H9 (cell line): Measurements from ENCODE around the gene CFP. TPM values are rescaled to one million over a fixed set of nuclear protein-coding genes. Genes with fewer than 3 reads are reported as not detected.

Source experiments
- DNase-seq: peaks from one replicate; pipeline ENCODE4 v3.0.0-alpha.2; 2017
- H2AFZ ChIP-seq: one replicate; pipeline ENCODE4 v1.6.1; 2013; ENCODE audit warnings: mild to moderate bottlenecking, low read length, control low read depth, moderate library complexity
- H2AK5ac ChIP-seq: 2 replicates; pipeline ENCODE4 v1.6.1; 2013; ENCODE audit warnings: low read length, control low read depth, mixed read lengths; ENCODE audit not compliant: insufficient read length
- H2BK120ac ChIP-seq: one replicate; pipeline ENCODE4 v1.6.1; 2013; ENCODE audit warnings: low read depth, mild to moderate bottlenecking, low read length, control low read depth, inconsistent platforms; ENCODE audit not compliant: poor library complexity, severe bottlenecking
- H2BK12ac ChIP-seq: 2 replicates; pipeline ENCODE4 v1.6.1; 2013; ENCODE audit warnings: low read length, control low read depth, mixed read lengths, low read depth; ENCODE audit not compliant: insufficient read length
- H2BK15ac ChIP-seq: 2 replicates; pipeline ENCODE4 v1.6.1; 2013; ENCODE audit warnings: low read depth, low read length, control low read depth
- H2BK20ac ChIP-seq: one replicate; pipeline ENCODE4 v1.6.1; 2013; ENCODE audit warnings: low read depth, mild to moderate bottlenecking, low read length, control low read depth, inconsistent platforms; ENCODE audit not compliant: poor library complexity, severe bottlenecking
- H2BK5ac ChIP-seq: 2 replicates; pipeline ENCODE4 v1.6.1; 2013; ENCODE audit warnings: low read length, control low read depth, mixed read lengths; ENCODE audit not compliant: insufficient read length
- H3K14ac ChIP-seq: 2 replicates; pipeline ENCODE4 v1.6.1; 2013; ENCODE audit warnings: low read length, control low read depth; ENCODE audit not compliant: insufficient read depth
- H3K18ac ChIP-seq: 2 replicates; pipeline ENCODE4 v1.6.1; 2013; ENCODE audit warnings: low read depth, mild to moderate bottlenecking, mixed read lengths, low read length, control low read depth; ENCODE audit not compliant: insufficient read length
- H3K23ac ChIP-seq: 2 replicates; pipeline ENCODE4 v1.6.1; 2013; ENCODE audit warnings: low read length, control low read depth, mixed read lengths, low read depth; ENCODE audit not compliant: insufficient read length
- H3K23me2 ChIP-seq: 2 replicates; pipeline ENCODE4 v1.6.1; 2013; ENCODE audit warnings: low read depth, mild to moderate bottlenecking, mixed read lengths, low read length, control low read depth; ENCODE audit not compliant: insufficient read length, poor library complexity, severe bottlenecking
- H3K27ac ChIP-seq: 2 replicates; pipeline ENCODE4 v1.5.1; 2013; ENCODE audit warnings: low read length, control low read depth, mixed read lengths, low read depth; ENCODE audit not compliant: insufficient read length
- H3K27me3 ChIP-seq: 2 replicates; pipeline ENCODE4 v1.6.1; 2013; ENCODE audit warnings: low read length, control low read depth, inconsistent platforms; ENCODE audit not compliant: insufficient read depth
- H3K4ac ChIP-seq: 2 replicates; pipeline ENCODE4 v1.6.1; 2013; ENCODE audit warnings: low read depth, mild to moderate bottlenecking, control low read depth, inconsistent platforms, low read length, moderate library complexity
- H3K4me1 ChIP-seq: 2 replicates; pipeline ENCODE4 v1.6.1; 2013; ENCODE audit warnings: low read length, control low read depth, inconsistent platforms; ENCODE audit not compliant: insufficient read depth
- H3K4me2 ChIP-seq: 2 replicates; pipeline ENCODE4 v1.6.1; 2013; ENCODE audit warnings: low read length, control low read depth, mixed read lengths; ENCODE audit not compliant: insufficient read length, insufficient read depth
- H3K56ac ChIP-seq: 2 replicates; pipeline ENCODE4 v1.6.1; 2013; ENCODE audit warnings: low read depth, mild to moderate bottlenecking, mixed read lengths, low read length, control low read depth; ENCODE audit not compliant: insufficient read length
- H3K79me1 ChIP-seq: 2 replicates; pipeline ENCODE4 v1.6.1; 2013; ENCODE audit warnings: low read depth, mild to moderate bottlenecking, moderate library complexity, low read length, control low read depth, inconsistent platforms; ENCODE audit not compliant: insufficient read depth, poor library complexity, severe bottlenecking
- H3K79me2 ChIP-seq: 2 replicates; pipeline ENCODE4 v1.6.1; 2013; ENCODE audit warnings: low read length, control low read depth, inconsistent platforms; ENCODE audit not compliant: insufficient read depth
- H3K9ac ChIP-seq: 2 replicates; pipeline ENCODE4 v1.6.1; 2013; ENCODE audit warnings: low read length, control low read depth, mixed read lengths; ENCODE audit not compliant: insufficient read length; ENCODE audit errors: extremely low read depth
- H3K9me3 ChIP-seq: one replicate; pipeline ENCODE4 v1.6.1; 2013; ENCODE audit warnings: low read depth, low read length, inconsistent platforms; ENCODE audit not compliant: control insufficient read depth
- H3T11ph ChIP-seq: one replicate; pipeline ENCODE4 v1.6.1; 2013; ENCODE audit warnings: mild to moderate bottlenecking, low read length, control low read depth, inconsistent platforms
- H4K20me1 ChIP-seq: one replicate; pipeline ENCODE4 v1.6.1; 2013; ENCODE audit not compliant: control insufficient read depth, insufficient read length, insufficient read depth
- H4K5ac ChIP-seq: 2 replicates; pipeline ENCODE4 v1.6.1; 2013; ENCODE audit warnings: low read depth, mild to moderate bottlenecking, mixed read lengths, low read length, control low read depth; ENCODE audit not compliant: insufficient read length
- H4K8ac ChIP-seq: replicated peaks from 2 replicates; pipeline ENCODE4 v1.6.1; 2013; ENCODE audit warnings: low read length, control low read depth, mixed read lengths, low read depth; ENCODE audit not compliant: insufficient read length
- H4K91ac ChIP-seq: 2 replicates; pipeline ENCODE4 v1.6.1; 2013; ENCODE audit warnings: low read depth, mild to moderate bottlenecking, moderate library complexity, mixed read lengths, low read length, control low read depth; ENCODE audit not compliant: insufficient read length
- H3K27ac Mint-ChIP-seq, 3 experiments: 2 replicates in 2 of 3; 3 replicates in 1 of 3; pipeline ENCODE4 v1.8.0; 2020 to 2021; ENCODE audit warnings: mixed read lengths in 3 of 3, mild to moderate bottlenecking in 1 of 3, moderate library complexity in 1 of 3
- H3K27me3 Mint-ChIP-seq: 2 replicates; pipeline ENCODE4 v1.8.0; 2021; ENCODE audit warnings: low read depth, mild to moderate bottlenecking, moderate library complexity, mixed read lengths
- H3K36me3 Mint-ChIP-seq, 3 experiments: 2 replicates in 2 of 3; 3 replicates in 1 of 3; pipeline ENCODE4 v1.8.0; 2020 to 2021; ENCODE audit warnings: low read depth in 3 of 3, mixed read lengths in 3 of 3; ENCODE audit not compliant: insufficient read depth in 1 of 3
- H3K4me1 Mint-ChIP-seq, 2 experiments: 2 replicates each; pipeline ENCODE4 v1.8.0; 2020; ENCODE audit warnings: mixed read lengths in 2 of 2
- H3K4me3 Mint-ChIP-seq, 2 experiments: 2 replicates in 1 of 2; 3 replicates in 1 of 2; pipeline ENCODE4 v1.8.0; 2020 to 2021; ENCODE audit warnings: mild to moderate bottlenecking in 2 of 2, mixed read lengths in 2 of 2, moderate library complexity in 1 of 2
- H3K9me3 Mint-ChIP-seq, 2 experiments: 2 replicates in 1 of 2; 3 replicates in 1 of 2; pipeline ENCODE4 v1.8.0; 2020; ENCODE audit warnings: mild to moderate bottlenecking in 2 of 2, mixed read lengths in 2 of 2, moderate library complexity in 1 of 2
- total RNA-seq: library from RNA; stranded (reverse); gene quantifications from 2 replicates; pipeline ENCODE4 v1.2.1, GENCODE V29; 2021
- TF ChIP-seq, protein P1 (sequence below): fragments of 200-600 bp; sonication (generic); conservative IDR thresholded peaks from 3 replicates; pipeline ENCODE4 v1.8.0; 2021; ENCODE audit warnings: antibody characterized with exemption, mild to moderate bottlenecking

The CFP gene
- total RNA-seq, 1 experiment from 2014 or later, result 2.3 TPM

- H3K9me3 Mint-ChIP-seq, result peaks cover 79 to 85% of the 10 kb centered on the region in 2 experiments
- no peak overlapping the region for H2BK5ac ChIP-seq
- peak overlapping the region in 1 of 3 experiments; percentile 68; a peak in 2 of 7 replicates for H3K27ac Mint-ChIP-seq
Observed at GRCh38 chrX:47612418-47612817, 17.3 kb downstream of the CFP start.

More at GRCh38 chrX:47612418-47612817, 17.3 kb downstream of the CFP start:
- peaks cover 44% of the 10 kb centered on the region for H3K9me3 ChIP-seq
- H3K4me3 Mint-ChIP-seq, result no peak overlapping the region
- peaks cover 11 to 26% of the 10 kb centered on the region in 2 experiments for H3K4me1 Mint-ChIP-seq
- H3K27ac ChIP-seq, result no peak overlapping the region
- H3T11ph ChIP-seq, result no peak overlapping the region
- no peak overlapping the region for H4K5ac ChIP-seq
- H3K23ac ChIP-seq, result no peak overlapping the region
- TF ChIP-seq, protein P1, sequence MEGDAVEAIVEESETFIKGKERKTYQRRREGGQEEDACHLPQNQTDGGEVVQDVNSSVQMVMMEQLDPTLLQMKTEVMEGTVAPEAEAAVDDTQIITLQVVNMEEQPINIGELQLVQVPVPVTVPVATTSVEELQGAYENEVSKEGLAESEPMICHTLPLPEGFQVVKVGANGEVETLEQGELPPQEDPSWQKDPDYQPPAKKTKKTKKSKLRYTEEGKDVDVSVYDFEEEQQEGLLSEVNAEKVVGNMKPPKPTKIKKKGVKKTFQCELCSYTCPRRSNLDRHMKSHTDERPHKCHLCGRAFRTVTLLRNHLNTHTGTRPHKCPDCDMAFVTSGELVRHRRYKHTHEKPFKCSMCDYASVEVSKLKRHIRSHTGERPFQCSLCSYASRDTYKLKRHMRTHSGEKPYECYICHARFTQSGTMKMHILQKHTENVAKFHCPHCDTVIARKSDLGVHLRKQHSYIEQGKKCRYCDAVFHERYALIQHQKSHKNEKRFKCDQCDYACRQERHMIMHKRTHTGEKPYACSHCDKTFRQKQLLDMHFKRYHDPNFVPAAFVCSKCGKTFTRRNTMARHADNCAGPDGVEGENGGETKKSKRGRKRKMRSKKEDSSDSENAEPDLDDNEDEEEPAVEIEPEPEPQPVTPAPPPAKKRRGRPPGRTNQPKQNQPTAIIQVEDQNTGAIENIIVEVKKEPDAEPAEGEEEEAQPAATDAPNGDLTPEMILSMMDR, result no peak
- no peaks in the 10 kb centered on the region; the same call in 1 of the 2 replicates for H3K27me3 Mint-ChIP-seq
- no peak overlapping the region for H4K91ac ChIP-seq
- H4K8ac ChIP-seq, result no peak overlapping the region
- no peak overlapping the region for H2BK15ac ChIP-seq
- H3K4ac ChIP-seq, result no peak overlapping the region
- no peaks in the 10 kb centered on the region for H3K79me2 ChIP-seq
- H3K4me2 ChIP-seq, result no peak overlapping the region
- H2BK20ac ChIP-seq, result no peak overlapping the region
- H3K56ac ChIP-seq, result no peak overlapping the region
- no peak overlapping the region for H2BK12ac ChIP-seq
- H3K4me1 ChIP-seq, result no peaks in the 10 kb centered on the region; the same call in 1 of the 2 replicates
- H2AK5ac ChIP-seq, result no peak overlapping the region
- H3K14ac ChIP-seq, result no peak overlapping the region
- no peak overlapping the region for H2BK120ac ChIP-seq
- no peak overlapping the region for H3K18ac ChIP-seq
- peaks cover 0 to 15% (median 11%) of the 10 kb centered on the region in 3 experiments; a peak in 5 of 7 replicates for H3K36me3 Mint-ChIP-seq
- no peaks in the 10 kb centered on the region for H3K23me2 ChIP-seq
- no peak overlapping the region for H2AFZ ChIP-seq
- H3K9ac ChIP-seq, result no peak overlapping the region
- no peaks in the 10 kb centered on the region for H3K27me3 ChIP-seq
- no peaks in the 10 kb centered on the region for H4K20me1 ChIP-seq
- DNase-seq, result no peak
- no peaks in the 10 kb centered on the region for H3K79me1 ChIP-seq
